ENCODE data around the gene HYI.

The HYI gene

GRCh38 chr1:43444836-43445235 is 8.9 kb downstream of the HYI start:
- DNase-seq (ENCODE audit: low read depth, low spot score) = no peak

GRCh38 chr1:43444151-43444828 is 9.4 kb downstream of the HYI start:
- DNase-seq (ENCODE audit: low read depth, low spot score) = no peak

- DNase-seq (ENCODE audit: low read depth, low spot score) = no peak
Observed at GRCh38 chr1:43443197-43443946, 10.4 kb downstream of the HYI start.

- no peak for DNase-seq (ENCODE audit: low read depth, low spot score)
Observed at GRCh38 chr1:43442756-43443155, 11.0 kb downstream of the HYI start.

DNA sequence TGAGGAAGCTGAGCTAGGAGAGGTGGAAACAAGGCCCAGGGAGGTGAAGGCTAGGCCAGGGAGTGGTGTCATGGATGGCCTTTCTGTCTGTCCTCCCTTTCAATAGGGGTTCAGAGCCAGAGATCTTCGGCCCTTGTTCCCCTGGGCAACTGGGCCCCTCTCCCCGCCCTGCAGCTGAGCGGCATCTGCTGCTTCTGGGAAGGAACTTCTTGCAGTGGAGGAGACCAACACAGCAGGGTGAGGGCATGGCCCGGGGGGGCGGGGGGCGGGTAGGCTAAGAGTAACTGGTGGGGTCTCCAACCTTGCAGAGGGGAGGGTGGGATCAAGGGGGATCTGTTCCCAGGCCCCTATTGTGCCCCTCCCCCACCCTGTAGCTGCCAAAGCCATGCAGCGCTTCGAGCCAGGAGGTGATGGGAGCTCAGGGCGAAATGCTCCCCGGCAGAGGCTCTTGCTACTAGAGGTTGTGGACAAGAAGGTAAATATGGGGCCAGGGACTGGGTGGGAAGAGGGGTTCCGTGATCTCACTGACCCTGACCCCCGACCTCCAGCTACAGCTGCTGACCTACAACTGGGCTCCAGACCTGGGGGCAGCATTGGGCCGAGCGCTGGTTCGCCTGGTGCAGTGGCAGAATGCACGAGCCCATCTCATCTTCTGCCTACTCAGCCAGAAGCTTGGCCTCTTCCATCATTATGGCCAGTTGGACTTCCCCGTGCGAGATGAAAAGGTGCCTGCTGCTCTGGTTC is 11.7 kb downstream of the HYI start:
- DNase-seq (ENCODE audit: low read depth, low spot score) = no peak

DNA sequence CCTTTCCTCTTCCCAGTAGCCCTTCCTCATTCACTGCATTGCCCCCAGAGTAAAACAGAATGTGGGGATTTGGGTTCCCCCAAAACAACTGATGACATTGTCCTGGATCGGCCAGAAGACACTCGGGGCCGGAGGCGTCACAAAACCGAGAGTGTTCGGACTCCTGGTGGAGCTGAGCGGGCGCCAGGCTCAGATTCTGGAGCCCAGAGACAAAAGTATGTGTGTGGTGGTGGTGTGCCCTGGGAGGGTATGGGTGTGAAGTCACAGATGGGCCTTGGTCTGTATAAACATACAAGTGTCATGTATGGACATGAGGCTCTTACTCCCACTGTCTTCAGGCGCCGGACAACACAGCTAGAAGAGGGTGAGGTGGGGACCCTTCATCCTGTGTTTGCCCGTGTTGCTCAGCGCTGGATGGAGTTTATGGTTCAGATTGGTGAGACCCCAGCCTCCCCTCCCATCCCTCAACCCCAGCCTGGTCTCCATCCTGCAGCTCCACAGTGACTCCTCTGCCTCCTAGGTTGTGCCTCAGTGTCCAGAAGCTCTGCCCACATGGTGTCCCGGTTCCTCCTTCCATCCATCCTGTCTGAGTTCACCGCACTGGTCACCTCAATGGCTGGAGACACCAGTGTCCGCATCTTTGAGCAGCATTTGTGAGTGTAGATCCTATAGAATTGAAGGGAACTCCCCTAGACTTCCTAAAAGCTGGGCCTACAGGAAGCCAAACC is 12.4 kb downstream of the HYI start:
- DNase-seq (ENCODE audit: low read depth, low spot score) = no peak

DNA sequence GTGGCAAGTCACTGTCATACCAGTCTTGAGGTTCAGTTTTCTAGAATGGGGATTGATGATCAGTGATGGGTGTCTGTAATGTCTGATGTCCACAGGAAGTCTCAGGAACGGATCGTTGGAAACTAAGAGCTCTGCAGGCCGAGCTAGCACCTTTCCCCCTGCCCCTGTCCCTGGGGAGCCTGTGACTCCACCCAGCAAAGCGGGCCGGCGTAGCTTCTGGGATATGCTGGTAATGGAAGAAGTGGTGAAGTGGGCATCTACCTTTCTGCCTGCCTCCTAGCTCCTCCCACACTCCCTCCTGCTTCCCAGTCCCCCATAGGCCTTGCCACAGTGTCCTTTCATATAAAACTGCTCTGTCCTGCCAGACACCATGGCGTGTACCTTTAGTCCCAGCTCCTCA is 13.4 kb downstream of the HYI start:
- no peak for DNase-seq (ENCODE audit: low read depth, low spot score)

DNA sequence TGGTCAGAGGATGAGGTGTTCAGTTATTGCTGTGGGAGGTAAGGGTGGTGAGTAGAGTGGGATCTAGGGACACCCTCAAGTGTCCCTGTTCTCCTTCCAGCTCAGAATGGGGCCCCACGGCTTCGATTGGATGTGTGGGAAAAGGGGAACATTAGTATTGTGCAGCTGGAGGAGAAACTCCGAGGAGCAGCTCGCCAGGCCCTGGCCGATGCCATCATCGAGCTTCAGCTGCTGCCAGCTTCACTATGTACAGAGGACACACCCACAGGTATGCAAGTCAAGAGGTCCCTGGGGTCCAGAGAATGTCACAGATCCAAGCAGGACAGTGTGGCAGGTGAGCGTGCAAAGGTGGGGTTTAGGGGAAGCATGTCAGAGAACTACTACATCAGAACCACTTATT is 13.9 kb downstream of the HYI start:
- DNase-seq (ENCODE audit: low read depth, low spot score) = no peak

GRCh38 chr1:43438953-43439581 is 14.7 kb downstream of the HYI start:
- no peak for DNase-seq (ENCODE audit: low read depth, low spot score)

- no peak for DNase-seq (ENCODE audit: low read depth, low spot score)
Observed at GRCh38 chr1:43438576-43438952, 15.2 kb downstream of the HYI start.

GRCh38 chr1:43438006-43438405 is 15.7 kb downstream of the HYI start:
- no peak for DNase-seq (ENCODE audit: low read depth, low spot score)

GRCh38 chr1:43437031-43437973 is 16.4 kb downstream of the HYI start:
- DNase-seq (ENCODE audit: low read depth, low spot score) = no peak

DNA sequence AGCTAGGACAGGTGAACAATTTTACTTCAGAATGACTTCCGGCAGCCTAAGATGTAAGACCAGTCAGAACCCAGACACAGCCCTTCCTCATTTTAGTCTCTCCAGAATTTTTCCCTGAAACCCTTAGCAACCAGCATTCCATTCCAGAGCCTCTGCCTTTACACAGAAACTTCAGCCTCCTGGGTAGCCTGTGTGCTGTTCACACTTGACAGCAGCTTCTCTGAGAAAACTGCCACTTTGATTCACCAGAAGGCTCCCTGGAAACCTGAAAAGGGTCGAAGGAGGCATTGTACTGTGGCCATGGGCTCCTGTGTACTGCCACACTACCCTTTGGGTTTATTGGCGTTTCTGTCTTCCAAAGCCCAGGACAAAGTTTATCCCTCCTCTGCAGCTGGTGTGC is 17.4 kb downstream of the HYI start:
- DNase-seq (ENCODE audit: low read depth, low spot score) = no peak

- no peak for DNase-seq (ENCODE audit: low read depth, low spot score)
Observed at GRCh38 chr1:43435146-43436145, 18.3 kb downstream of the HYI start.

DNA sequence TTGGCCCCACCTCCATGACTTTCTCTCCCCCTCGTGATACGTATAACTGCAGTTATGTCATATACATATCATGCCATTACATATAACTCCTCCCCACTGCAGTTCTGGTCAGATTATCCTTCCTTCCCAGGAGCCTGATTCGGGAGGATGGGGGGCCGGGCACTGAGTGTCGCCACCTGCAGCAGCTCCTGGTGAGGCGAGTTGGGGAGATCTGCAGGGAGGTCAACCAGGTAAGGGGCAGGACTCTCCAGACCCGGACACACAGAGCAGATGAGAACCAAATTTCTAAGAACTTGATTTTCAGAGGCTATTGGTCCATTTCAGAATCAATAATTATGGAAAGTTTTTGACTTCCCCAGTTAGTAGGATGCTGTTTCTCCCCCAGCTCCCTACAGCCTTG is 19.5 kb downstream of the HYI start:
- DNase-seq (ENCODE audit: low read depth, low spot score) = no peak

- DNase-seq (ENCODE audit: low read depth, low spot score) = no peak
Observed at GRCh38 chr1:43432907-43433306, 20.8 kb downstream of the HYI start.

- no peak for DNase-seq (ENCODE audit: low read depth, low spot score)
Observed at GRCh38 chr1:43432171-43432860, 21.4 kb downstream of the HYI start.

DNA sequence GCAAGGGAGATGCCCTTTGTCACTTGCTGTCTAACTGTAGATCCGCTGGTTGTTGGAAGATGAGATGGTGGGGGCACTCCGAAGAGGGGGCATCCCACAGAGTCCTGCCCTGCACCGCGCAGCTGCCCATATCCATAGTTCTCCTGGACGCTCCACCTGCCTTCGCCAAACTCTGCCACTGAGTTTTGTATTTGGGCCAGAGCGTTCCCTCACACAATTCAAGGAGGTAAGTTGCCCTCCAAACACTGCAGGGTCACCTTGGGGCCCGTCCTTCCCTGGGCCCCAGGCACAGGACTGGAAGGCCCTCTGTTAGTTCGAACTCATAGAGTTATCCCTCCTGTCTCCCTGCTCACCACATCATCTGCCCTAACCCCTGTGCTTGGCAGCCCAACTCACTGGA is 22.1 kb downstream of the HYI start:
- no peak for DNase-seq (ENCODE audit: low read depth, low spot score)

DNA sequence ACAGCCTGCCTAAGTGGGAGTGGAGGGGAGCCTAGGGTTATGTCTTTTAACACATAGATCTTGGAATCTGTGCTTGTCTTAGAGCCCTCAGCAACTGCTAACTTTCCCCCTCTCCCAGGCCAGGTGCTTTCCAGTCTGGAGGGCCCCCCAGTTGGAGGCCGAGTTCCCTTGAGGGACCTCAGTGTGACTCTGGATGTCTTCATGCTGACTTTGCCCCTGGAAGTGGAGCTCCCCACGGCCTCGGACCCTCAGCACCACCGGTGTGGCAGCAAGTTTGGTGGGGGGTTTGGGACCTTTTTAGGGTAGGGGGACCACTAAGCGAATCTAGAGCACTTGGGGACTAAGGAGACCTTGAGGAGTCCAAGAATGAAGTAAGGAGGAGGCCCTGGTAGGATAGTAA is 22.9 kb downstream of the HYI start:
- DNase-seq (ENCODE audit: low read depth, low spot score) = no peak
